Measurements from ENCODE around the gene PTOV1. TPM values are rescaled to one million over a fixed set of nuclear protein-coding genes. Genes with fewer than 3 reads are reported as not detected.

PTOV1 gene
- polyA plus RNA-seq, 1 experiment, result 37.6 TPM

GRCh38 chr19:49862391-49863253, 11.7 kb downstream of the PTOV1 start:
- no peaks in the 10 kb centered on the region for H3K27me3 ChIP-seq (ENCODE audit: control insufficient read depth, insufficient read depth, low read length)
- ChIA-PET POLR2A (no interaction called here), CTCF (interaction anchor here (0.8 kb wide), 1 partner anchor 273 kb away, joined by 3 read pairs; no protein-coding TSS in a partner anchor)
- TF ChIP-seq, protein P1, sequence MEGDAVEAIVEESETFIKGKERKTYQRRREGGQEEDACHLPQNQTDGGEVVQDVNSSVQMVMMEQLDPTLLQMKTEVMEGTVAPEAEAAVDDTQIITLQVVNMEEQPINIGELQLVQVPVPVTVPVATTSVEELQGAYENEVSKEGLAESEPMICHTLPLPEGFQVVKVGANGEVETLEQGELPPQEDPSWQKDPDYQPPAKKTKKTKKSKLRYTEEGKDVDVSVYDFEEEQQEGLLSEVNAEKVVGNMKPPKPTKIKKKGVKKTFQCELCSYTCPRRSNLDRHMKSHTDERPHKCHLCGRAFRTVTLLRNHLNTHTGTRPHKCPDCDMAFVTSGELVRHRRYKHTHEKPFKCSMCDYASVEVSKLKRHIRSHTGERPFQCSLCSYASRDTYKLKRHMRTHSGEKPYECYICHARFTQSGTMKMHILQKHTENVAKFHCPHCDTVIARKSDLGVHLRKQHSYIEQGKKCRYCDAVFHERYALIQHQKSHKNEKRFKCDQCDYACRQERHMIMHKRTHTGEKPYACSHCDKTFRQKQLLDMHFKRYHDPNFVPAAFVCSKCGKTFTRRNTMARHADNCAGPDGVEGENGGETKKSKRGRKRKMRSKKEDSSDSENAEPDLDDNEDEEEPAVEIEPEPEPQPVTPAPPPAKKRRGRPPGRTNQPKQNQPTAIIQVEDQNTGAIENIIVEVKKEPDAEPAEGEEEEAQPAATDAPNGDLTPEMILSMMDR (IDR thresholded peaks at IDR 0.05; ENCODE audit: low read depth, low read length), result peak; percentile 36
- H3K4me3 ChIP-seq (ENCODE audit: low read depth, low read length), result no peak overlapping the region
- no peaks in the 10 kb centered on the region; the same call in 1 of the 2 replicates for H3K9me3 ChIP-seq (ENCODE audit: control insufficient read depth, insufficient read depth, low read length)
- DNase-seq (ENCODE audit: low read depth, low spot score), result no peak
- no peak overlapping the region for H3K27ac ChIP-seq (ENCODE audit: low read depth, low read length)

GRCh38 chr19:49863254-49863934, 12.4 kb downstream of the PTOV1 start:
- no peaks in the 10 kb centered on the region for H3K27me3 ChIP-seq (ENCODE audit: control insufficient read depth, insufficient read depth, low read length)
- CTCF ChIA-PET, result interaction anchor here (0.8 kb wide), 1 partner anchor 272 kb away, joined by 3 read pairs; no protein-coding TSS in a partner anchor
- TF ChIP-seq, protein P1 (IDR thresholded peaks at IDR 0.05; ENCODE audit: low read depth, low read length), result no peak
- H3K9me3 ChIP-seq (ENCODE audit: control insufficient read depth, insufficient read depth, low read length), result no peaks in the 10 kb centered on the region; the same call in 1 of the 2 replicates
- no peak for DNase-seq (ENCODE audit: low read depth, low spot score)
- POLR2A ChIA-PET, result interaction anchor here (0.7 kb wide), 1 partner anchor 9 kb away, joined by 3 read pairs; no protein-coding TSS in a partner anchor
- no peak overlapping the region for H3K27ac ChIP-seq (ENCODE audit: low read depth, low read length)
- no peak overlapping the region for H3K4me3 ChIP-seq (ENCODE audit: low read depth, low read length)

GRCh38 chr19:49863935-49864320, 13.0 kb downstream of the PTOV1 start:
- Histone ChIP-seq H3K27me3 (ENCODE audit: control insufficient read depth, insufficient read depth, low read length) (no peaks in the 10 kb centered on the region), H3K4me3 (ENCODE audit: low read depth, low read length) (no peak overlapping the region), H3K27ac (ENCODE audit: low read depth, low read length) (no peak overlapping the region), H3K9me3 (ENCODE audit: control insufficient read depth, insufficient read depth, low read length) (no peaks in the 10 kb centered on the region; the same call in 1 of the 2 replicates)
- TF ChIP-seq, protein P1 (IDR thresholded peaks at IDR 0.05; ENCODE audit: low read depth, low read length), result no peak
- CTCF ChIA-PET, result interaction anchor here (0.8 kb wide), 1 partner anchor 272 kb away, joined by 3 read pairs; no protein-coding TSS in a partner anchor
- no peak for DNase-seq (ENCODE audit: low read depth, low spot score)
- POLR2A ChIA-PET, result interaction anchor here (0.7 kb wide), 1 partner anchor 10 kb away, joined by 3 read pairs; no protein-coding TSS in a partner anchor

DNA sequence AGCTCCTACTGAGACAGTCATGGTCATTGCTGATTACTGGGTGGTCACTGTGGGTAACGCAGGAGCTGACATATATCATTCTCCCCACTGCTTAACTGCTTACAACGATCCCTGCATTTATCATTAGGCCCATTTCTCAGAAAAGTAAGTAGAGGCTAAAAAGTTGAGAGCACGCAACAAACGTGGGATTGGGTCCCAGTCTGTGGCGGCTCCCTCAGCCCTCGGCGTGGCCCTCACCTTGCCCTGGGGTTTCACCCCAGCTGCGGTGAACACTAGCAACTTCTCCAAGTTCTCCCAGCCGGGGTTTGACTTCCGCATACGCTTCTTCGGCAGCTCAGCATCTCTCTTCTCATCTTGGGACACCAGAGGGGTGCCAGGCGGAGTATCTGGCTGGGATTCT, 13.9 kb downstream of the PTOV1 start:
- ChIA-PET CTCF (no interaction called here), POLR2A (interaction anchor here (0.6 to 1.1 kb wide), 5 partner anchors 12 to 1244 kb away, joined by 3 to 16 read pairs (median 5); partner anchors contain the start of genes AKT1S1, FUZ, PTOV1 and TBC1D17)
- no peaks in the 10 kb centered on the region; the same call in 1 of the 2 replicates for H3K9me3 ChIP-seq (ENCODE audit: control insufficient read depth, insufficient read depth, low read length)
- DNase-seq (ENCODE audit: low read depth, low spot score), result no peak
- no peak overlapping the region for H3K27ac ChIP-seq (ENCODE audit: low read depth, low read length)
- H3K4me3 ChIP-seq (ENCODE audit: low read depth, low read length), result peak overlapping the region; percentile 17; the same call in 1 of the 2 replicates
- no peaks in the 10 kb centered on the region for H3K27me3 ChIP-seq (ENCODE audit: control insufficient read depth, insufficient read depth, low read length)
- TF ChIP-seq, protein P1 (IDR thresholded peaks at IDR 0.05; ENCODE audit: low read depth, low read length), result no peak

All from AG04450 (cell line).